ENCODE results near the gene HLA-A.

DNA sequence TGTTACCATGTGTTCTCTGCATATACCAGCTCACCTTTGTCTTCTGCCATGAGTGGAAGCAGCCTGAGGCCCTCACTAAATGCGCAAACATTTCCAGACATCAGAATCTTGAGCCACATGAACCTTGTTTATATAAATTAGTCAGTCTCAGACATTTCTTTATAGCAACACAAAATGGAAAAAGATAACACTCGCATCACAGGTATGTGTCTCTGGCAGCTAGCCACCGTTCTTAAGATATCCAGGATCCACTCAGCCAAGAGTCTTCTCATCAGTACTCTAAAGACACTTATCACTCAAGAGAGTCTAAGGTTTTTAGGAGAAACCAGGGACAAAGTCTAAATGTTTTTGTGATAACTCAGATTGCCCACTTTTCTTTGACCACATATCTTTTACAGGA is 43.1 kb upstream of the HLA-A start:
- TF ChIP-seq, protein P1, sequence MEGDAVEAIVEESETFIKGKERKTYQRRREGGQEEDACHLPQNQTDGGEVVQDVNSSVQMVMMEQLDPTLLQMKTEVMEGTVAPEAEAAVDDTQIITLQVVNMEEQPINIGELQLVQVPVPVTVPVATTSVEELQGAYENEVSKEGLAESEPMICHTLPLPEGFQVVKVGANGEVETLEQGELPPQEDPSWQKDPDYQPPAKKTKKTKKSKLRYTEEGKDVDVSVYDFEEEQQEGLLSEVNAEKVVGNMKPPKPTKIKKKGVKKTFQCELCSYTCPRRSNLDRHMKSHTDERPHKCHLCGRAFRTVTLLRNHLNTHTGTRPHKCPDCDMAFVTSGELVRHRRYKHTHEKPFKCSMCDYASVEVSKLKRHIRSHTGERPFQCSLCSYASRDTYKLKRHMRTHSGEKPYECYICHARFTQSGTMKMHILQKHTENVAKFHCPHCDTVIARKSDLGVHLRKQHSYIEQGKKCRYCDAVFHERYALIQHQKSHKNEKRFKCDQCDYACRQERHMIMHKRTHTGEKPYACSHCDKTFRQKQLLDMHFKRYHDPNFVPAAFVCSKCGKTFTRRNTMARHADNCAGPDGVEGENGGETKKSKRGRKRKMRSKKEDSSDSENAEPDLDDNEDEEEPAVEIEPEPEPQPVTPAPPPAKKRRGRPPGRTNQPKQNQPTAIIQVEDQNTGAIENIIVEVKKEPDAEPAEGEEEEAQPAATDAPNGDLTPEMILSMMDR (IDR thresholded peaks at IDR 0.05; ENCODE audit: low read depth, low read length): no peak
- TF ChIP-seq EZH2phosphoT487 (IDR thresholded peaks at IDR 0.05; ENCODE audit: low read depth): no peak
